A172 (cell line): ENCODE results near the gene PEPD. TPM values are rescaled to one million over a fixed set of nuclear protein-coding genes. Genes with fewer than 3 reads are reported as not detected.

ENCODE experiments used
- DNase-seq: peaks from one replicate; pipeline ENCODE4 v3.0.0-alpha.2; 2015; ENCODE audit warnings: low spot score
- total RNA-seq: library from RNA; depleted of rRNA; stranded (reverse); fragments of >200 nt; shearing (Covaris generic); gene quantifications from 2 replicates; pipeline ENCODE4 v1.2.3, GENCODE V29; 2014

Gene PEPD
- total RNA-seq, 1 experiment from 2014 or later = 72.3 TPM

GRCh38 chr19:33459222-33460090 lies 62.1 kb downstream of the PEPD start:
- no peak for DNase-seq

GRCh38 chr19:33458807-33459206 lies 62.8 kb downstream of the PEPD start:
- DNase-seq = no peak

- DNase-seq = no peak
These were observed 63.4 kb downstream of the PEPD start for GRCh38 chr19:33458171-33458633.

GRCh38 chr19:33456845-33457220 lies 64.8 kb downstream of the PEPD start:
- DNase-seq = no peak

GRCh38 chr19:33456076-33456844 lies 65.3 kb downstream of the PEPD start:
- no peak for DNase-seq

GRCh38 chr19:33453265-33453664 lies 68.3 kb downstream of the PEPD start:
- no peak for DNase-seq

GRCh38 chr19:33450689-33451088 lies 70.9 kb downstream of the PEPD start:
- DNase-seq = no peak

- no peak for DNase-seq
These were observed 71.8 kb downstream of the PEPD start for GRCh38 chr19:33449799-33450198.

- DNase-seq = no peak
These were observed 73.5 kb downstream of the PEPD start for GRCh38 chr19:33448159-33448516.

- no peak for DNase-seq
These were observed 74.0 kb downstream of the PEPD start for GRCh38 chr19:33447336-33448158.

- no peak for DNase-seq
These were observed 75.0 kb downstream of the PEPD start for GRCh38 chr19:33446330-33447293.

- no peak for DNase-seq
These were observed 75.9 kb downstream of the PEPD start for GRCh38 chr19:33445442-33446329.

- no peak for DNase-seq
These were observed 76.8 kb downstream of the PEPD start for GRCh38 chr19:33444562-33445441.

- DNase-seq = no peak
These were observed 77.7 kb downstream of the PEPD start for GRCh38 chr19:33443638-33444561.

GRCh38 chr19:33442706-33443105 lies 78.9 kb downstream of the PEPD start:
- DNase-seq = no peak

- no peak for DNase-seq
These were observed 79.8 kb downstream of the PEPD start for GRCh38 chr19:33441828-33442227.

GRCh38 chr19:33441277-33441699 lies 80.3 kb downstream of the PEPD start:
- no peak for DNase-seq

GRCh38 chr19:33440682-33441081 lies 80.9 kb downstream of the PEPD start:
- DNase-seq = no peak
